ENCODE measurements around the gene SLC9A9.

- TF ChIP-seq POLR2A (IDR thresholded peaks at IDR 0.05) = no peak
- TF ChIP-seq, protein P1, sequence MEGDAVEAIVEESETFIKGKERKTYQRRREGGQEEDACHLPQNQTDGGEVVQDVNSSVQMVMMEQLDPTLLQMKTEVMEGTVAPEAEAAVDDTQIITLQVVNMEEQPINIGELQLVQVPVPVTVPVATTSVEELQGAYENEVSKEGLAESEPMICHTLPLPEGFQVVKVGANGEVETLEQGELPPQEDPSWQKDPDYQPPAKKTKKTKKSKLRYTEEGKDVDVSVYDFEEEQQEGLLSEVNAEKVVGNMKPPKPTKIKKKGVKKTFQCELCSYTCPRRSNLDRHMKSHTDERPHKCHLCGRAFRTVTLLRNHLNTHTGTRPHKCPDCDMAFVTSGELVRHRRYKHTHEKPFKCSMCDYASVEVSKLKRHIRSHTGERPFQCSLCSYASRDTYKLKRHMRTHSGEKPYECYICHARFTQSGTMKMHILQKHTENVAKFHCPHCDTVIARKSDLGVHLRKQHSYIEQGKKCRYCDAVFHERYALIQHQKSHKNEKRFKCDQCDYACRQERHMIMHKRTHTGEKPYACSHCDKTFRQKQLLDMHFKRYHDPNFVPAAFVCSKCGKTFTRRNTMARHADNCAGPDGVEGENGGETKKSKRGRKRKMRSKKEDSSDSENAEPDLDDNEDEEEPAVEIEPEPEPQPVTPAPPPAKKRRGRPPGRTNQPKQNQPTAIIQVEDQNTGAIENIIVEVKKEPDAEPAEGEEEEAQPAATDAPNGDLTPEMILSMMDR (IDR thresholded peaks at IDR 0.05) = no peak
Observed at GRCh38 chr3:143594206-143594605, 254.1 kb downstream of the SLC9A9 start.

Data from right lobe of liver (tissue), 4 donors.